Left forelimb (tissue), 1 donor: ENCODE measurements around the gene SFTA2.

Source experiments
- DNase-seq: peaks from one replicate; pipeline ENCODE4 v3.0.0-alpha.2; 2018; ENCODE audit warnings: low spot score

SFTA2 gene

GRCh38 chr6:30890646-30891449 is 41.1 kb downstream of the SFTA2 start:
- no peak for DNase-seq

- no peak for DNase-seq
Observed at GRCh38 chr6:30889921-30890645, 41.9 kb downstream of the SFTA2 start.

GRCh38 chr6:30889496-30889885 is 42.5 kb downstream of the SFTA2 start:
- no peak for DNase-seq

GRCh38 chr6:30888816-30889495 is 43.0 kb downstream of the SFTA2 start:
- DNase-seq, result no peak

- DNase-seq, result no peak
Observed at GRCh38 chr6:30887901-30888815, 43.8 kb downstream of the SFTA2 start.

- DNase-seq, result no peak
Observed at GRCh38 chr6:30886897-30887255, 45.1 kb downstream of the SFTA2 start.

- no peak for DNase-seq
Observed at GRCh38 chr6:30885999-30886896, 45.7 kb downstream of the SFTA2 start.

GRCh38 chr6:30885481-30885998 is 46.4 kb downstream of the SFTA2 start:
- no peak for DNase-seq

GRCh38 chr6:30884521-30885480 is 47.2 kb downstream of the SFTA2 start:
- no peak for DNase-seq

GRCh38 chr6:30883685-30884520 is 48.1 kb downstream of the SFTA2 start, which contains the start of gene DDR1:
TSS of gene DDR1 (plus strand) at chr6:30884519. CDS start at chr6:30888730, 4,211 bp downstream.
- peak; percentile 89 for DNase-seq

GRCh38 chr6:30882759-30883684 is 48.9 kb downstream of the SFTA2 start:
- no peak for DNase-seq

- DNase-seq, result no peak
Observed at GRCh38 chr6:30882204-30882758, 49.7 kb downstream of the SFTA2 start.

- no peak for DNase-seq
Observed at GRCh38 chr6:30881392-30882203, 50.4 kb downstream of the SFTA2 start.
